ENCODE measurements around the gene ADAP1. TPM values are rescaled to one million over a fixed set of nuclear protein-coding genes. Genes with fewer than 3 reads are reported as not detected.

Gene ADAP1
- total RNA-seq, 2 experiments from 2014 or later, result 6.8 to 7.2 TPM

GRCh38 chr7:855686-856369 lies 98.7 kb downstream of the ADAP1 start:
- CTCF ChIA-PET, result no interaction called here
- Histone ChIP-seq H3K27me3 (ENCODE audit: control insufficient read depth in 1 of 2, insufficient read depth in 2 of 2, low read length in 2 of 2) (no peaks in the 10 kb centered on the region), H3K36me3 (ENCODE audit: insufficient read depth, low read length) (peaks cover 86% of the 10 kb centered on the region), H3K4me3 (ENCODE audit: low read length) (no peak overlapping the region), H3K27ac (ENCODE audit: low read depth in 1 of 2, low read length in 2 of 2) (no peak overlapping the region), H3K9me3 (ENCODE audit: control insufficient read depth in 1 of 2, insufficient read depth in 1 of 2, low read length in 2 of 2) (no peaks in the 10 kb centered on the region), H3K4me1 (ENCODE audit: insufficient read depth, low read length) (no peaks in the 10 kb centered on the region)
- intact Hi-C loops (cut with DNase I, micrococcal nuclease), result no loop called here
- Mint-ChIP-seq H3K4me1 (ENCODE audit: low read depth) (no peaks in the 10 kb centered on the region), H3K4me3 (no peak overlapping the region), H3K27me3 (no peaks in the 10 kb centered on the region), H3K27ac (no peak overlapping the region), H3K9me3 (no peaks in the 10 kb centered on the region), H3K36me3 (ENCODE audit: low read depth) (peaks cover 91% of the 10 kb centered on the region)
- ATAC-seq (ENCODE audit: poor library complexity) (no peak), DNase-seq (no peak)
- TF ChIP-seq CTCF (IDR thresholded peaks at IDR 0.05), result no peak
- POLR2A ChIA-PET, result no interaction called here

- H3K36me3 Mint-ChIP-seq (ENCODE audit: low read depth), result peaks cover 90% of the 10 kb centered on the region
- H3K36me3 ChIP-seq (ENCODE audit: insufficient read depth, low read length), result peaks cover 83% of the 10 kb centered on the region
- DNase-seq (no peak), ATAC-seq (ENCODE audit: poor library complexity) (no peak)
- ChIA-PET CTCF (no interaction called here), POLR2A (no interaction called here)
- no peak overlapping the region for H3K27ac Mint-ChIP-seq
- intact Hi-C loops (cut with DNase I, micrococcal nuclease), result no loop called here
- H3K4me1 Mint-ChIP-seq (ENCODE audit: low read depth), result no peaks in the 10 kb centered on the region
- TF ChIP-seq CTCF (IDR thresholded peaks at IDR 0.05), result no peak
- no peaks in the 10 kb centered on the region for H3K9me3 ChIP-seq (ENCODE audit: control insufficient read depth in 1 of 2, insufficient read depth in 1 of 2, low read length in 2 of 2)
- H3K4me3 ChIP-seq (ENCODE audit: low read length), result no peak overlapping the region
- no peaks in the 10 kb centered on the region for H3K4me1 ChIP-seq (ENCODE audit: insufficient read depth, low read length)
- H3K27me3 Mint-ChIP-seq, result no peaks in the 10 kb centered on the region
- H3K9me3 Mint-ChIP-seq, result no peaks in the 10 kb centered on the region
- no peaks in the 10 kb centered on the region for H3K27me3 ChIP-seq (ENCODE audit: control insufficient read depth in 1 of 2, insufficient read depth in 2 of 2, low read length in 2 of 2)
- no peak overlapping the region for H3K27ac ChIP-seq (ENCODE audit: low read depth in 1 of 2, low read length in 2 of 2)
- no peak overlapping the region for H3K4me3 Mint-ChIP-seq
Measured at GRCh38 chr7:854118-854775, 100.2 kb downstream of the ADAP1 start.

- Mint-ChIP-seq H3K27me3 (no peaks in the 10 kb centered on the region), H3K27ac (no peak overlapping the region), H3K4me3 (no peak overlapping the region), H3K36me3 (ENCODE audit: low read depth) (peaks cover 93% of the 10 kb centered on the region), H3K4me1 (ENCODE audit: low read depth) (no peaks in the 10 kb centered on the region), H3K9me3 (no peaks in the 10 kb centered on the region)
- Histone ChIP-seq H3K27me3 (ENCODE audit: control insufficient read depth in 1 of 2, insufficient read depth in 2 of 2, low read length in 2 of 2) (no peaks in the 10 kb centered on the region), H3K9me3 (ENCODE audit: control insufficient read depth in 1 of 2, insufficient read depth in 1 of 2, low read length in 2 of 2) (no peaks in the 10 kb centered on the region), H3K4me1 (ENCODE audit: insufficient read depth, low read length) (no peaks in the 10 kb centered on the region), H3K36me3 (ENCODE audit: insufficient read depth, low read length) (peaks cover 82% of the 10 kb centered on the region), H3K4me3 (ENCODE audit: low read length) (no peak overlapping the region), H3K27ac (ENCODE audit: low read depth in 1 of 2, low read length in 2 of 2) (no peak overlapping the region)
- DNase-seq, result no peak
- CTCF ChIA-PET, result no interaction called here
- POLR2A ChIA-PET, result no interaction called here
- no peak for TF ChIP-seq CTCF (IDR thresholded peaks at IDR 0.05)
- no peak for ATAC-seq (ENCODE audit: poor library complexity)
- intact Hi-C loops (cut with DNase I, micrococcal nuclease), result no loop called here
Measured at GRCh38 chr7:853366-854117, 100.9 kb downstream of the ADAP1 start.
